ENCODE results near the gene G3BP2.
"Not testable (repeated sequence)": the region's sequence is repeated elsewhere in the genome, so short reads cannot be mapped to it uniquely, and the experiment has no call there.

Gene G3BP2

GRCh38 chr4:75671802-75672421 is 1.3 kb downstream of the G3BP2 start:
- no peak for TF ChIP-seq ZNF274 (IDR thresholded peaks at IDR 0.05; ENCODE audit: low read depth, low read length)
- H3K4me3 ChIP-seq (ENCODE audit: low read length) = peak overlapping the region; percentile 97

- H3K4me3 ChIP-seq (ENCODE audit: low read length) = no peak overlapping the region
- no peak for TF ChIP-seq ZNF274 (IDR thresholded peaks at IDR 0.05; ENCODE audit: low read depth, low read length)
These were observed 4.6 kb downstream of the G3BP2 start for GRCh38 chr4:75668596-75668995.

GRCh38 chr4:75667636-75668035 is 5.6 kb downstream of the G3BP2 start:
- not testable (repeated sequence) for H3K4me3 ChIP-seq (ENCODE audit: low read length)

- TF ChIP-seq ZNF274 (IDR thresholded peaks at IDR 0.05; ENCODE audit: low read depth, low read length) = no peak
- no peak overlapping the region for H3K4me3 ChIP-seq (ENCODE audit: low read length)
These were observed 6.9 kb downstream of the G3BP2 start for GRCh38 chr4:75666299-75666698.

- H3K4me3 ChIP-seq (ENCODE audit: low read length) = not testable (repeated sequence)
These were observed 8.6 kb downstream of the G3BP2 start for GRCh38 chr4:75664604-75665003.

- no peak overlapping the region for H3K4me3 ChIP-seq (ENCODE audit: low read length)
- TF ChIP-seq ZNF274 (IDR thresholded peaks at IDR 0.05; ENCODE audit: low read depth, low read length) = no peak
These were observed 10.6 kb downstream of the G3BP2 start for GRCh38 chr4:75662626-75663025.

GRCh38 chr4:75660491-75660890 is 12.7 kb downstream of the G3BP2 start:
- TF ChIP-seq ZNF274 (IDR thresholded peaks at IDR 0.05; ENCODE audit: low read depth, low read length) = no peak
- H3K4me3 ChIP-seq (ENCODE audit: low read length) = no peak overlapping the region

GRCh38 chr4:75659512-75660031 is 13.6 kb downstream of the G3BP2 start:
- H3K4me3 ChIP-seq (ENCODE audit: low read length) = no peak overlapping the region
- no peak for TF ChIP-seq ZNF274 (IDR thresholded peaks at IDR 0.05; ENCODE audit: low read depth, low read length)

- TF ChIP-seq ZNF274 (IDR thresholded peaks at IDR 0.05; ENCODE audit: low read depth, low read length) = no peak
- no peak overlapping the region for H3K4me3 ChIP-seq (ENCODE audit: low read length)
These were observed 14.3 kb downstream of the G3BP2 start for GRCh38 chr4:75658876-75659275.

- no peak for TF ChIP-seq ZNF274 (IDR thresholded peaks at IDR 0.05; ENCODE audit: low read depth, low read length)
- no peak overlapping the region for H3K4me3 ChIP-seq (ENCODE audit: low read length)
These were observed 17.6 kb downstream of the G3BP2 start for GRCh38 chr4:75655562-75655961.

GRCh38 chr4:75654905-75655304 is 18.3 kb downstream of the G3BP2 start:
- H3K4me3 ChIP-seq (ENCODE audit: low read length) = no peak overlapping the region
- TF ChIP-seq ZNF274 (IDR thresholded peaks at IDR 0.05; ENCODE audit: low read depth, low read length) = no peak

GRCh38 chr4:75653845-75654503 is 19.2 kb downstream of the G3BP2 start:
- no peak for TF ChIP-seq ZNF274 (IDR thresholded peaks at IDR 0.05; ENCODE audit: low read depth, low read length)
- H3K4me3 ChIP-seq (ENCODE audit: low read length) = no peak overlapping the region

GRCh38 chr4:75644095-75644494 is 29.1 kb downstream of the G3BP2 start:
- no peak overlapping the region for H3K4me3 ChIP-seq (ENCODE audit: low read length)
- no peak for TF ChIP-seq ZNF274 (IDR thresholded peaks at IDR 0.05; ENCODE audit: low read depth, low read length)

GRCh38 chr4:75643651-75644050 is 29.6 kb downstream of the G3BP2 start:
- H3K4me3 ChIP-seq (ENCODE audit: low read length) = no peak overlapping the region
- TF ChIP-seq ZNF274 (IDR thresholded peaks at IDR 0.05; ENCODE audit: low read depth, low read length) = no peak

- H3K4me3 ChIP-seq (ENCODE audit: low read length) = no peak overlapping the region
- no peak for TF ChIP-seq ZNF274 (IDR thresholded peaks at IDR 0.05; ENCODE audit: low read depth, low read length)
These were observed 34.0 kb downstream of the G3BP2 start for GRCh38 chr4:75639124-75639695.

Measured in GM08714 (cell line).